ENCODE measurements around the gene ZFC3H1.

Gene ZFC3H1, protein sequence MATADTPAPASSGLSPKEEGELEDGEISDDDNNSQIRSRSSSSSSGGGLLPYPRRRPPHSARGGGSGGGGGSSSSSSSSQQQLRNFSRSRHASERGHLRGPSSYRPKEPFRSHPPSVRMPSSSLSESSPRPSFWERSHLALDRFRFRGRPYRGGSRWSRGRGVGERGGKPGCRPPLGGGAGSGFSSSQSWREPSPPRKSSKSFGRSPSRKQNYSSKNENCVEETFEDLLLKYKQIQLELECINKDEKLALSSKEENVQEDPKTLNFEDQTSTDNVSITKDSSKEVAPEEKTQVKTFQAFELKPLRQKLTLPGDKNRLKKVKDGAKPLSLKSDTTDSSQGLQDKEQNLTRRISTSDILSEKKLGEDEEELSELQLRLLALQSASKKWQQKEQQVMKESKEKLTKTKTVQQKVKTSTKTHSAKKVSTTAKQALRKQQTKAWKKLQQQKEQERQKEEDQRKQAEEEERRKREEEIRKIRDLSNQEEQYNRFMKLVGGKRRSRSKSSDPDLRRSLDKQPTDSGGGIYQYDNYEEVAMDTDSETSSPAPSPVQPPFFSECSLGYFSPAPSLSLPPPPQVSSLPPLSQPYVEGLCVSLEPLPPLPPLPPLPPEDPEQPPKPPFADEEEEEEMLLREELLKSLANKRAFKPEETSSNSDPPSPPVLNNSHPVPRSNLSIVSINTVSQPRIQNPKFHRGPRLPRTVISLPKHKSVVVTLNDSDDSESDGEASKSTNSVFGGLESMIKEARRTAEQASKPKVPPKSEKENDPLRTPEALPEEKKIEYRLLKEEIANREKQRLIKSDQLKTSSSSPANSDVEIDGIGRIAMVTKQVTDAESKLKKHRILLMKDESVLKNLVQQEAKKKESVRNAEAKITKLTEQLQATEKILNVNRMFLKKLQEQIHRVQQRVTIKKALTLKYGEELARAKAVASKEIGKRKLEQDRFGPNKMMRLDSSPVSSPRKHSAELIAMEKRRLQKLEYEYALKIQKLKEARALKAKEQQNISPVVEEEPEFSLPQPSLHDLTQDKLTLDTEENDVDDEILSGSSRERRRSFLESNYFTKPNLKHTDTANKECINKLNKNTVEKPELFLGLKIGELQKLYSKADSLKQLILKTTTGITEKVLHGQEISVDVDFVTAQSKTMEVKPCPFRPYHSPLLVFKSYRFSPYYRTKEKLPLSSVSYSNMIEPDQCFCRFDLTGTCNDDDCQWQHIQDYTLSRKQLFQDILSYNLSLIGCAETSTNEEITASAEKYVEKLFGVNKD (N-terminal part only)

DNA sequence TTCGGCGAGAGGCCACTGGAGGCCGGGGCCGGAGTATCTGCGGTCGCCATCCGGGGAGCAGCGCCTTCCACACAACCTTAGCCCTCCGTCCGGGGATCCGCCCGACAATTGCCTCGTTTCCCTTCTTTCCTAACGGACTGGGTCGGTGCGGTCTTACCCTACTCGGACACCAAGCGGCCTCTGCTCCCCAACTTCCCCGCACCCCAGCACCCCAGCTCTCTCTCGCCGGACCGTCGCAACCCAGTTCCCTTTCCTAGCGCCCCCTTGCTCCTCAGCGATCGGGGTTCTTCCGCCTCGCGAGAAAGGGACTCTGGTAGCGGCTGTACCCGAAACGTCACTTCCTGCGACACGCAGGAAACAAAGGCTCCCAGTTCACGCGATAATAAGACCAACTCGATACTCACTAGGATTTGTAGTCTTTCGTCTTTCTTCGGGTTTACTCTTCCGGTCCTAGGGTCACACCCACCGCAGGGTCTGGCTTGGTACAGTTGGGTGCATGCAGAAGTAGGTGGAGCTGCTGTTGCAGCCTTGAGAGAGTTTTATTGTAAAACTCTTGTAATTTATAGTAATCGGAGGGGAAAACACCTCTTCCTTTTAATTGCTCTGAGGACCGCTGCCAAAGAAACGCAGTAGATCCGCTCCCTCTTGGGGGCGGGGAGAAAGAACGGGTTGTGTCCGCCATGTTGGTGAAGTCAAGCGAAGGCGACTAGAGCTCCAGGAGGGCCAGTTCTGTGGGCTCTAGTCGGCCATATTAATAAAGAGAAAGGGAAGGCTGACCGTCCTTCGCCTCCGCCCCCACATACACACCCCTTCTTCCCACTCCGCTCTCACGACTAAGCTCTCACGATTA, at the start of gene ZFC3H1, which contains the start of gene THAP2:
TSS of gene ZFC3H1 (minus strand) at position 288 of the 850 bp plus-strand sequence. CDS start at position 50, 238 bp downstream.
TSS of gene THAP2 (plus strand) at position 741 of the 850 bp plus-strand sequence. CDS start 209 bp downstream, outside the sequence.
- DNase-seq (ENCODE audit: low read depth, low spot score) = peak; percentile 100
- TF ChIP-seq, protein P1, sequence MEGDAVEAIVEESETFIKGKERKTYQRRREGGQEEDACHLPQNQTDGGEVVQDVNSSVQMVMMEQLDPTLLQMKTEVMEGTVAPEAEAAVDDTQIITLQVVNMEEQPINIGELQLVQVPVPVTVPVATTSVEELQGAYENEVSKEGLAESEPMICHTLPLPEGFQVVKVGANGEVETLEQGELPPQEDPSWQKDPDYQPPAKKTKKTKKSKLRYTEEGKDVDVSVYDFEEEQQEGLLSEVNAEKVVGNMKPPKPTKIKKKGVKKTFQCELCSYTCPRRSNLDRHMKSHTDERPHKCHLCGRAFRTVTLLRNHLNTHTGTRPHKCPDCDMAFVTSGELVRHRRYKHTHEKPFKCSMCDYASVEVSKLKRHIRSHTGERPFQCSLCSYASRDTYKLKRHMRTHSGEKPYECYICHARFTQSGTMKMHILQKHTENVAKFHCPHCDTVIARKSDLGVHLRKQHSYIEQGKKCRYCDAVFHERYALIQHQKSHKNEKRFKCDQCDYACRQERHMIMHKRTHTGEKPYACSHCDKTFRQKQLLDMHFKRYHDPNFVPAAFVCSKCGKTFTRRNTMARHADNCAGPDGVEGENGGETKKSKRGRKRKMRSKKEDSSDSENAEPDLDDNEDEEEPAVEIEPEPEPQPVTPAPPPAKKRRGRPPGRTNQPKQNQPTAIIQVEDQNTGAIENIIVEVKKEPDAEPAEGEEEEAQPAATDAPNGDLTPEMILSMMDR (IDR thresholded peaks at IDR 0.05; ENCODE audit: low read depth, low read length) = peak; percentile 50
- in situ Hi-C loops (cut with HindIII; ENCODE audit: low sequenced_read_pairs) = no loop called here
- peak within 1 kb of the TSS; percentile 68 for H3K4me3 ChIP-seq (ENCODE audit: low read depth, low read length)

DNA sequence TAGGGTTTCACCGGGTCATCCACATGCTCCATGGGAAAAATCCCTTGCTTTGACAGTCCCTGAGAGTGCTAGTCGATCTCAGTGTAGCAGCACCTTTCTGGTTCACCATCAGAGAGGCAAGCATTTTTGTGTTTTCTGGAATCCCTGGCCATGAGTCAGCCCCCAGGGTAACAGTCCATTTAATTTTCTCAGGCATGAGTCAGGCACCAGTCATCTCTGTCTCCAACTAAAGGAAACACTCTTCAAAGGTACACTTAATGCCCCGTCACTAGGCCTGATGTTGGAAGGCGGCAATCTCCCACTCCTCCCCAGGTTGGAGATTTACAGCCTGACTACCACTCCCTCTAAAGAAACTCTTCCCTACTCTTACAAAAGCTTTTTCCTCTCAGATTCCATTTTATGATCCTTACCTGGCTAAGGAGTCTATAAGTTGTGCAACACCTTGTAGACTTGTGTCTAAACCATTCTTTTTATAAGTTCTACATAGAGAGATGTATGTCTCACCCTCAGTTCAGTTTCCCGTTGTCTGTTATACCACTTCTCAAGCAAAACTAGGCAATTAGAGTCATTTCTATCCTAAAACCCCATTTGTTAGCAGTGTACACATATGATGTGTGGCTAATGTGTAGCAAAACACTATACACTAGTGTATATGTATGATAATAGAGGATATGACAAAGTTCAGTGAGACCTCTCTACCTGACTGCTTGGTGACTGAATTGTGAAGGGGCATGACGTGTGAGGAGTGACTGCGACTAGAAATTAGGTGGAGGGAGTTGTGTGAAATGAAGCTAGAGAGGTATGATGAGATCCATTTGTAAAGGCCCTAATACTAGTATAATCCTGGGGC, 46.9 kb upstream of the ZFC3H1 start:
- H3K4me3 ChIP-seq (ENCODE audit: low read depth, low read length) = no peak overlapping the region
- in situ Hi-C loops (cut with HindIII; ENCODE audit: low sequenced_read_pairs) = no loop called here
- TF ChIP-seq, protein P1 (IDR thresholded peaks at IDR 0.05; ENCODE audit: low read depth, low read length) = no peak
- DNase-seq (ENCODE audit: low read depth, low spot score) = peak; percentile 87

DNA sequence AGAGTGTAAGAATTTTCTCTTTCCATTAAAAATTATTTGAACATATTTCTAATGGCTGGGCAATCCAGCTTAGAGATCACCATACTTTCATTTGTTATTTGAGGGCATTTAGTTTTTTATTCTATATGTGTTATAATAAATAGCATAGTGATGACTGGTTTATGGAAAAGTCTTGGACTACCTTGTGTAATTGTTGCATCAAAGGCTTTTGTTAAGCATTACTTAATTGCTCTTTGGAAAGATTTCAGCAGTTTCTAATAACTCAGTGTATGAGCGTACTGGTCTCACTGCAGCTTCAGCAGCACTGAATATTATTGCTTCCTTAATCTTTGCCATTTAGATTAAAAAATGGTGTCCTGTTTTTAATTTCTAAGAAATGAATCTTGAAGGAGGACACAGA, 45.0 kb upstream of the ZFC3H1 start:
- TF ChIP-seq, protein P1 (IDR thresholded peaks at IDR 0.05; ENCODE audit: low read depth, low read length) = no peak
- in situ Hi-C loops (cut with HindIII; ENCODE audit: low sequenced_read_pairs) = no loop called here
- H3K4me3 ChIP-seq (ENCODE audit: low read depth, low read length) = no peak overlapping the region
- DNase-seq (ENCODE audit: low read depth, low spot score) = no peak

DNA sequence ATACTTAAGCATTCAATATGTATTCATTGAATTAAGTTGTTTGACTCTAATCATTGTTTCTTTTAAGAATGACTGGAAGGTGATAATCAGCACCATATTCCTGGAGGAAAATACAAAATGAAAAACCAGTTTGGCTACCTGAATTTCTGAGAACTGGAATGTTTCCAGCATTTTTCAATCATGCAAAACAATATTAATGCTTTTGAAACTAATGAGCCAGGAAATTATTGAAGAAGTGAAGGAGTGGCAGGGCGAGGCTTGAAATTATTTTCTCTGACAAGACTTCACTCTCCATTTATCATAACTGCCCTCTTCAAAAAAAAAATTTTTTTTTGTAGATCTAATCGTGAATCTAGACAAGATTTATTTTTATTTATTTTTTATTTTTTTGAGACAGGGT, 41.3 kb upstream of the ZFC3H1 start:
- no peak for DNase-seq (ENCODE audit: low read depth, low spot score)
- TF ChIP-seq, protein P1 (IDR thresholded peaks at IDR 0.05; ENCODE audit: low read depth, low read length) = no peak
- H3K4me3 ChIP-seq (ENCODE audit: low read depth, low read length) = no peak overlapping the region
- in situ Hi-C loops (cut with HindIII; ENCODE audit: low sequenced_read_pairs) = no loop called here

DNA sequence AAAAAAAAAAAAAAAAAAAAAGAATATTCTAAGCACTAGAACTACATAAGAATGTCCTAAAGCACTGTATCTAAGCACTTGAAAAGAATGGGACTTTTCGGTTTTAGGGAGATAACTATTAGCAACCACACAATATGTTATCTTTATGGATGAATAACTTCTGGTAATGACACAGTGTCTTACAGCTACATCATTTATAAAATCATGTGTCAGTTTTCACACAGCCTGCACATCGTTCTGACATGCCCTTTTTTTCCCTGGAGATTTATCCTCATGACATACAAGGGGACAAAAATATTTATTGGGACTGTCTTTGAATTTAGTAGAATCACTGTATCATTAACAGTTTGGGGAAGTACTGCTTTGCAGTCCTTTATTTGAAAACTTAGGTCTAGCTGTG, 39.6 kb upstream of the ZFC3H1 start:
- no peak for DNase-seq (ENCODE audit: low read depth, low spot score)
- in situ Hi-C loops (cut with HindIII; ENCODE audit: low sequenced_read_pairs) = no loop called here
- no peak overlapping the region for H3K4me3 ChIP-seq (ENCODE audit: low read depth, low read length)
- TF ChIP-seq, protein P1 (IDR thresholded peaks at IDR 0.05; ENCODE audit: low read depth, low read length) = no peak
